Activated naive CD4-positive, alpha-beta T cell treated with anti-CD3 and anti-CD28 coated beads, Interleukin-2, amount 50 U/mL, for 16 hours (primary cell): ENCODE results near the gene CADM2.
"Not testable (repeated sequence)": the region's sequence is repeated elsewhere in the genome, so short reads cannot be mapped to it uniquely, and the experiment has no call there.

Source experiments
- DNase-seq: peaks from one replicate; pipeline ENCODE4 v3.0.0-alpha.2; 2020

The CADM2 gene

DNA sequence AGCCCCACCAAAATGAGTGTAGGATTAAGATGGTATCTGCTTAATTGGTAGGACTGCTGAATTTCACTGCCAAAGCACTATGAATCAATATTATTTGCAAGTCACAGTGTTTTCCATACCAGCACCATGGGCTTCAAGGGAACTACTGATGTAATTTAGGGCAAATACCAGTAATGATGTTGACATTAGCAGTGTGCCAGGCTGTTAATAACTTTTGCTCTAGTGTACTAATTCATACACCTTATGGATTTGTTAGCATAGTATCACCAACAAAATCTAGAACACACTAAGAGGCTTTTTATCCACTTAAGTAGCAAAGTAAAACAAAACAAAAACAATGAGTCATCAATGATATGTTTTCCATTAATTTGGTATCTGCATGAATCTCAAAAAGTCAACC lies 888.2 kb downstream of the CADM2 start:
- no peak for DNase-seq

DNA sequence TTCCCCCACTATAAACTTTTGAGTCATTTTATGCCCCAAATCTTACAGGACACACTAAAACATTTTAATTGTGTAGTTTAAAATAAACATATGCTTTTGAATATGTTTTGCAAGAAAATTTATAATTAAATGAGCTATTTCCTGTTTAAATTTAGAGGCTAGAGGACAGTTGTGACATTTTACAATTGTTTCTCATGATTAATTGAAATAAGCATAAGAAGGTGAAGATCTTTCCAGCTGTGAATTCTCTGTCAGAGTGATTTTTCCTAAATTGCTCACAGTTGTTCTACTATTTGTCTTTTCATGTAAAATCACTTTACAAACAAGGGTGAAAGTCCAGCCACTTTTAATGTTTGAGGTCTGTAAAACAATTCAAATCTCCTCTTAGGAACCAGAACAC lies 892.3 kb downstream of the CADM2 start:
- DNase-seq: no peak

DNA sequence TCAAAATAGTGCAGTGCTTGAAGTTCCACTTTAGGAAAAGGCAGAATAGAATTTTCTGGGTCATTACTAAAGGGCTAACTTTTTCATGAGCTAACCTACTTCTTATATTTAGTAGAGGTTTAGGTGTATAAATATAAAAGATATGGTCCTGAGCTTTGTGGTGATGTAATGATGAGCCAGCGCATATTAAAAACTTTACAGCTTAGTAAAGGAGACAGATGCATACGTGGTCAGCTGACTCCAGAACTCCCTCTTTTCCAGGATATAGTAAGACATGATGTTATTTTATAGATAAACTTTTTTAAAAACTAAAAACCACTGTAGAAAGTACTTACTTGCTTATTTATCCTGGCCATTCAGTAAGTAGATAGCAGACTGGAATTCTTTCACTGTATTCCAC lies 895.0 kb downstream of the CADM2 start:
- no peak for DNase-seq

- DNase-seq: no peak
Observed at GRCh38 chr3:85862893-85863455, 904.2 kb downstream of the CADM2 start.

GRCh38 chr3:85864896-85865295 lies 906.1 kb downstream of the CADM2 start:
- DNase-seq: no peak

DNA sequence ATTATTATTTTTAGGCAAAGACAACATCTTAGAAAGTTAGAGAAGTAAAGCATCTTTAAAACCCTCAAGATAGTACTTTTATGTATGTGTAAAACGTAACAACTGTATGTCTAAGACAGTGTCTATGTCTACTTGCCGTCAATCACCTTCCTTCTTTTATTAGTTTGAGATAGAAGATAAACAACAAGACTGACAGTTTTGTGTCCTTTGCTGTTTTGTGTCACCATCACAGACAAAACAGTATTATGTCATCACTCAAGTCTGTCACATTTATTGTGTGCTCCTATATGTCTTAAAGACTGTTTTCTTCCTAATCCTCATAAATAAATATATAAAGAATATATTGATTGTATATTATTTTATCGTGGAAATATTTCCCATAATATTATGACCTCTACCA lies 908.3 kb downstream of the CADM2 start:
- DNase-seq: no peak

GRCh38 chr3:85875589-85875988 lies 916.8 kb downstream of the CADM2 start:
- no peak for DNase-seq

DNA sequence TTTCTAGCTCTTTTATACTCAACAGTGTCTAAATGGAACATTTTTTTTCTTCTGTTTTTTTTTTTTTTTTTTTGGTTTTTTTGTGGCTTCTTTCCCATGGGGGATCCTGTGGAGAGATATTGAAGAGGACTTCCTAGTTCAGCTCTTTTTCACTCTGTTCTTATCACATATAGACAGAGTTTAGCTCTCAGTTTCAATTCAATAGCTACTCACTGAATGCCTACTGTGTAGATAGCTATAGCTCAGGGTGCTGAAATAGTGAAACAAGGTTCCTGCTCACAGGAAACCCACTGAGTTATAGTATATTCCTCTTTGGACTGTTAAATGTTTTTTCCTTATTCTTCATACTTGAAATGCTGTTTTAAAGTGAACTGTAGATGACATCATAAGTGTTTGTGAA lies 918.8 kb downstream of the CADM2 start:
- DNase-seq: no peak

DNA sequence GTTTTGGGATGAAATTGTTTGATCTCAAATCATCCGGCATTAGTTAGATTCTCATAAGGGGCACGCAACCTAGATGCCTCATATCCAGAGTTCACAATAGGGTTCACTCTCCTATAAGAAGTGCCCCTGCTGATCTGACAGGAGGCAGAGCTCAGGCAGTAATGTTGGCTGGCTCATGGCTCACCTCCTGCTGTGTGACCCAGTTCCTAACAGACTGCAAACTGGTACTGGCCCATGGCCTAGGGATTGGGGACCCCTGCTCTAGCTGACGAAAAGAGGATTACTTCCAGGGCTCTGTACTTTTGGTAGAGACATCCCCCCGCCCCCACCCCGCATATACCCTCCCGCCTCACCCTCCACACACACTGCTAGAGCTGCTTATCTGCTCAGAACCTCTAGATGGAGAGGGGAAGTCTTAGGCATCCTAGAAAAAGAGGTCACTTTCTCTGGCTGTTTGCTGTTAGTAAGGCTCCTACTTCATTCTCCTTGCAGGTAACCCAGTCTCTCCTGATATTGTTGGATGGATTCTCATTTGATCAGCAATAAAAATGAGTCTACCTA lies 923.1 kb downstream of the CADM2 start:
- DNase-seq: no peak

DNA sequence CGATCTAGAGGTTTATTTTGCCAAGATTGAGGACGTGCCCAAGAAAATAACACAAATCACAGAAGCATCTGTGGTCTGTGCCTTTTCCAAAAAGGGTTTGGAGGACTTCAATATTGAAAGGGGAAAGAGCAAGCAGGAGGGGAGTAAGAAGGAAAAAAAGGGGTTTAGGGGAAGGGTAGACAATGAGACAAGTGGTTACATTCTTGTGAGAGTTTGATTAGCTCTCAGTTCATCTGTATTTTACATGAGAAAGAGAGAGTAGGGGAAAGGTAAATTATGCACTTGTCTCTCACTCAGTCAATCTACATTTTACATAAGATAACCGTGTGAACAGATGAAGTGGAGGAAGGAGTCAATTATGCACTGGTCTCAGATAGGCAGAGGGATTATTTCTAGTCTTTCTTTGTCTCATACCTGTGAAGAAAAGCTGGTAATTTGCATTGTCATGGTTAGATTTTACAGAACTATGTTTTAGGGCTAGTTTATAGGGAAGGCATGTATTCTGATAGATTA lies 931.3 kb downstream of the CADM2 start:
- DNase-seq: no peak

DNA sequence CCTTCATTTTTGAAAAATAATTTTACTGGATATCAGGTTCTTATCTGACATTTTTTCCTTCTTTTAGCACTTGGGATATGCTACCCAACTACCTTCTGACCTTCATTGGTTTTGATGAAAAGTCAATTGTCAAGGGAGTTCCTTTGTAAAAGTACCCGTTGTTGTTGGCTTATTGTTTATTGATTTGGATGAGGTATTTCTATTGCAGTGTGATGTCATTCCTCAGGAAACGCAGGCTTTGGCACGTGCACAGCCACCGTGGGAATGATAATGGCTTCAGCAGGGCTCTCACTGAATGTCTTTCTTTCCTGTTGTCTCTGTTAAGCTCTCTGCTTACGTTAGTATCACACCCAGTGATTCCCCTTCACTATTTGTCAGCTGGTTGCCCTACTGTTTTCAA lies 944.6 kb downstream of the CADM2 start:
- no peak for DNase-seq

DNA sequence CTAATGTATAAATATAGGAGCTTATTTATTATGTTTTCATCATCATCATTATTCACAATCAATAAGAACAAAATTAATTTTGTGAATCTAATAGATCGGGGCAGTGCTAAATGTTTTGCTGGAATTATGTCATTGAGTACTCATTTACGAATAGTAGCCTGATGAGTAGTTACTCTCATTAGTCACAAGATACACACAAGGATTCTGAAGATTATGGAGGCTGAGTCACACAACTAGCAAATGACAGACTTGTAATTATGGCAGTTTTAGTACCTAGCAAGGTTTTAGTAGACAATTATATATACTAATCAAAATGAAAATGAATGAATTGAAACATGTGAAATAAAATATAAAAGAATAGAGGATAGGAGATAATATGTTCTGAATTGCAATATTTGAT lies 954.2 kb downstream of the CADM2 start:
- DNase-seq: no peak

DNA sequence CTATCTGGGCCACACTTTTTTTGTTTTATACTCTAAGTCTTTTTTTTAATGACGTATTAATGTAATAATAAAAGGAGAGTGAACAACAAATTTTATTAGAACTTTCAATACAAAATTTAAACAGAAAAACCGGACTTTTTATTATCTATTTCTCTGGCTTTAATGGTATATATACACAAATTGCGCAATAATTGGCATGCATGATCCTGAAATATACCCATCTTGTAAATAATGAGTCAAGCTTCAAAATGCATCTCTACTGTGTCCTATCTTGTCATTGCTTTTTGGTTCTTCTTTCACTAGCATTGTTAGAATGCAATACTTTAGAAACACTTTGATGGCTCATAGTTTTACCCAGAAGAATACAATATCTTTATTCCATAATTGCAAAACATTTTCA lies 963.6 kb downstream of the CADM2 start:
- DNase-seq: no peak

- DNase-seq: no peak
Observed at GRCh38 chr3:85930718-85931117, 971.9 kb downstream of the CADM2 start.

DNA sequence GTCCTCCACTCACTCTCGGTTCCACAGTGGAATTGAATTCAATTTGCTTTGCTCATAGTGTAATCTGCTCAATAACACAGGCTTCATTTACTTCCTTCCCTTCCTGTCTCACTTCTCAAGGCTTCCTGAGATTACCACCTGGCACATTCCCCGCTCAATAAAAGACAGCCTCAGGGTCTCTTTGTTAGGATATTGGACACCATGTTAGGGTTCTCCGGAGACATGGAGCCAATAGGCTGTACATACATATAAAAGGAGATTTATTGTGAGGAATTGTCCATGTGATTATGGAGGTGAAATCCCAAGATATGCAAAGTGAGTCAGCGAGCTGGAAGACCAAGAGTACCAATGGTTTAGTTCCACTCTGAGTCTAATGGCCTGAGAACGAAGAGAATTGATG lies 974.5 kb downstream of the CADM2 start:
- DNase-seq: no peak

DNA sequence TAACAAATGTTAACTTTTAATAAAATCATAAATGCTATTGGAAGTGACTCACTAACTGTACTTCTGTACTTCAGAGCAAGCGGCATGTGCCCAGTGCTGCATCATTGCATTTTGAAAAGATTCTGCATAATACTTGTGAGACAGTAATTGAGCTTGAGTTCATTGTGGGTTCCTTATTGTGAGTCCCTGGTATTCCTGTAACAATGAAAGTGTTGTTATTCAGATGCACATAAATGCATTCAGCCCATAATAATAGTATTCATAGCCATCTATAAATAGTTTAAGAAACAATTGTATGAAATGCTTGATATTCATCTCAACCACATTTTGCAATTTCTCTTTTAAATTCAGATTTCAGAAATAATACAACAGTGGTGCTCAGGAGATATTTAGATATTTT lies 976.4 kb downstream of the CADM2 start:
- no peak for DNase-seq

DNA sequence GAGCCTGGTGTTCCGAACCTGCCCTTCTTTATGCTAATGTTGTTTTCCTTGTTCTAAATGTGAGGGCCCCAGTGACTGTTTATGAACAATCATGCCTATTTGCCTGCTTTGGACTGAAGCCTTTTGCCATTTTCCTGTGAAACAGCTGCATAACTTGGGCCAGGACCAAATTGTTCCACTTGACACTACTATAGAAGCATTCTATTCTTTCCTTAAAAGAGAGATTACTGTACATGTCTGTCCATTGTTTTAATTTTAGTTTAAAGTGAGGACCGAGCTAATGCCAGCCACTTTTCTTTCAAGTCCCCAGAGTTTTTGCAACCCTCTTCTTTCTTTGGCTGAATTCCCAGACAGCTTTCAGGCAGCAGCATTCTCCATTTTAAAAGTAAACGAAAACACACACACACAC lies 980.3 kb downstream of the CADM2 start:
- no peak for DNase-seq

GRCh38 chr3:85950435-85950834 lies 991.6 kb downstream of the CADM2 start:
- no peak for DNase-seq

GRCh38 chr3:85960793-85961192 lies 1002.0 kb downstream of the CADM2 start:
- no peak for DNase-seq

DNA sequence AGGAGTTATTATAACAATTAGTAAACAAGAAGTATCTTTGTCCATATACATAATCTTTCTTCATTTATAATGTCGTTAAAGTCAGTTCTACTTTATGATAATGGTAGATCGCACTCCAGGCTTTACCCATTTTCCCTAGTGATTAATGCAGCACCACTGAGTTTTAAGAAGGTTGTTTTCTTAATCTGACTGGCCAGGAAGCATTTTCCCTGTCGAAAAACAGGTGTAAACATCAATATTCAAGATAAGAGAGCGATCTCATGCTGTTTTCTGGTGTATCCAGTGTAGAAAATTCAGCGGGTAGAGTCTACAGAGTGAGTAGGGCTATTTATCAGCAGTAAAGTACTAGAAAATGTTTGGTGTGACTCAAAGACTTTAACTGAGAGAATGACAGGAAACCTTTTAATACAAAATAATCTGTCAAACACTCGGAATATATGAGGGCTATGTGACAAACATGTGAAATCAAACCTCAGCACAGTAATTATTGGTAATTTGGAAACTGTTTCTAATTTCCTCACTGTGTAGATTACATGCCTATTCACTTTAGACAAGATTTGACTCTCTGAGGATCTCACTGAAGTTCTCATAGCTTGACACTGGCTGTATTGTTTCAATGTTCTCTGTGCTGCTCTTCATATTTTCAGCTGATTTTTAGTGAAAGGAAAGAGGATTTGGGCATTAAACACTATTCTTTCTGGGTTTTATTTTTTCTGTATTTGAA lies 1019.0 kb downstream of the CADM2 start:
- no peak for DNase-seq

DNA sequence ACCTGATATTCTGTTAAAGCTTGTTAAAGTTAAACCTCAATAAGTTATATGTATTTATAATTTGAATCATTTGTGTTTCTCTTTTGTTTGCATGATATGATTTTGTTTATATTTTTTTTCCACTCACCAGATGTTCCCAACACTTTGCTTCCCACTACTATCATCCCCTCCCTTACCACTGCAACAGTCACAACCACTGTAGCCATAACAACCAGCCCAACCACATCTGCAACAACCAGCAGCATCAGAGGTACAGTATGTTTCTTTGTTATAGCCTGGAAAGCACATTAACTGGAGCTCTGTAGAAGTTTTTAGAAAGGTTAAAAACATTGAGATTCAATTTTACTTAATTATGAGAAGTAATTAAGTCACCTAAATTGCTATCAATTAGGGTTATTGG lies 1020.2 kb downstream of the CADM2 start:
- DNase-seq: no peak

GRCh38 chr3:85989581-85989980 lies 1030.8 kb downstream of the CADM2 start:
- DNase-seq: not testable (repeated sequence)

GRCh38 chr3:86029590-86029989 lies 1070.8 kb downstream of the CADM2 start:
- no peak for DNase-seq

GRCh38 chr3:86037916-86038315 lies 1079.1 kb downstream of the CADM2 start:
- DNase-seq: no peak
